Stimulated activated CD4-positive, alpha-beta T cell treated with anti-CD3 and anti-CD28 coated beads, Interleukin-1b, Interleukin-23, amount 100 ng/mL, for 24 hours (primary cell): ENCODE results near the gene PCNX1.
"Not testable (repeated sequence)": the region's sequence is repeated elsewhere in the genome, so short reads cannot be mapped to it uniquely, and the experiment has no call there.

Experiments
- DNase-seq, 4 experiments: peaks; one replicate each; pipeline ENCODE4 v3.0.0-alpha.2; 2020; ENCODE audit warnings: low read depth in 4 of 4, low spot score in 1 of 4

PCNX1 gene

GRCh38 chr14:71119075-71119474 lies 211.8 kb downstream of the PCNX1 start:
- DNase-seq = no peak

- DNase-seq = no peak
These were observed 212.6 kb downstream of the PCNX1 start for GRCh38 chr14:71119832-71120231.

DNA sequence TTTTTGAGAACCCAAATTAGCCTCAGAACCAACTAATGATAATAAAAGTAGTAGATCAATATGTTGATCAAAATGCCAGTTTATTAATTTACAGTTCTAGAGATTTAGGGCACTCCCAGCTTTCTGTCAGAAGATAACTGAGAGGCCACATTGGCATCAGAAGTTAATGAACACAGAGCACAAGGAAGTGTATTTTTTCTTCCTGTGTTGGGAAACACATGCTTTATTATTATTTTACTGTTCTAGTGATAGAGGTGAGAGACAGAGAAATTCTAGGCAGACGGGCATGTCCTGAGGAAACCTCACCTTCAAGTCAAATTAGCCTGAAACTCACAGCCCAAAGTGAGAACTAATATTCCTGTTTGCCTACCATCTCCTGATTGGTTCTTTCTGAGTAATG lies 213.7 kb downstream of the PCNX1 start:
- no peak for DNase-seq

DNA sequence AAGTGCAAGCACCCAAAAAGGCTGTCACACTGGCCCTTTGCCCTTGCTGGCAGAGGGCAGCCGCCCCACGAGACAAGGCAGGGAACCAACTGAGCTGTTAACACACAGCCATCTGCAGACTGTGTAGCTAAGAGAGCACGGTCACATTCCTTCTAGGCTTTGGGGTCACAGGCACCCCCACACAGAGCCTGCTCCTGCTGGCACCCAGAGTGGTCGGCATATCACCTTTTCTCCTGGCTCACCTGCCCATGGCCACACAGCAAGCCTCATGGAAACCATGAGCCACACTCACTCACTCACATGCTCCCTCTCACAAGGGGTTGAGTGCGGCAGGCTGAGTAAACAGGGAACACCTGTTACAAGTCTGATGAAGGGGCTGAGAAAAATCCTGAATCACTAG lies 214.5 kb downstream of the PCNX1 start:
- no peak for DNase-seq

- no peak for DNase-seq
These were observed 215.8 kb downstream of the PCNX1 start for GRCh38 chr14:71122866-71123565.

GRCh38 chr14:71123579-71124135 lies 216.4 kb downstream of the PCNX1 start:
- no peak for DNase-seq

DNA sequence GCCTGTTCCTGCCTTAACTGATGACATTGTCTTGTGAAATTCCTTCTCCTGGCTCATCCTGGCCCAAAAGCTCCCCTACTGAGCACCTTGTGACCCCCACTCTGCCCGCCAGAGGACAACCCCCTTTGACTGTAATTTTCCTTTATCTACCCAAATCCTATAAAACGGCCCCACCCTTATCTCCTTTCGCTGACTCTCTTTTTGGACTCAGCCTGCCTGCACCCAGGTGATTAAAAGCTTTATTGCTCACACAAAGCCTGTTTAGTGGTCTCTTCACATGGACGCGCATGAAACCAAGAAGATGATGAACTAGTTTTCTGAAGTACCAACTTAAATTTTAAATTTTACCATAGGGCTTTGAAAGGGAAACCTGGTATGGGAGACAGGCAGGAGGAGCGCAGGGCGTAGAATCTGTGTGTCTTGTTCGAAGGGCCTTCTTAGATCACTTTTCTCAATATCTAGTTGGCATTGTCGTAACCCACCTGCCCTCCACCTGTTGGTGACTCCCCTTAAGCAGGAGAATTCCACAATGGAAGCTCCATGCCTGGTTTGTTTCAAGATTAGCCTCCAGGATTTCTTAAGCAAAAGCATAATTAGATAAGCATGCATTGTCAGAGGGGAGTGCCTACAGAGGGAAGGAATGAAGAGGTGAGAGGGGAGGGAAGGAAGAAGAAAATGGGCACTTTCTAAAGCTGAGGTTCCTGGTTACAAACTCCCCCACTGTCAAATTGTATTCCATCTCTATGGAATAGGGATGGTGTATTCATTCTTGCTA lies 222.6 kb downstream of the PCNX1 start:
- DNase-seq = not testable (repeated sequence)

DNA sequence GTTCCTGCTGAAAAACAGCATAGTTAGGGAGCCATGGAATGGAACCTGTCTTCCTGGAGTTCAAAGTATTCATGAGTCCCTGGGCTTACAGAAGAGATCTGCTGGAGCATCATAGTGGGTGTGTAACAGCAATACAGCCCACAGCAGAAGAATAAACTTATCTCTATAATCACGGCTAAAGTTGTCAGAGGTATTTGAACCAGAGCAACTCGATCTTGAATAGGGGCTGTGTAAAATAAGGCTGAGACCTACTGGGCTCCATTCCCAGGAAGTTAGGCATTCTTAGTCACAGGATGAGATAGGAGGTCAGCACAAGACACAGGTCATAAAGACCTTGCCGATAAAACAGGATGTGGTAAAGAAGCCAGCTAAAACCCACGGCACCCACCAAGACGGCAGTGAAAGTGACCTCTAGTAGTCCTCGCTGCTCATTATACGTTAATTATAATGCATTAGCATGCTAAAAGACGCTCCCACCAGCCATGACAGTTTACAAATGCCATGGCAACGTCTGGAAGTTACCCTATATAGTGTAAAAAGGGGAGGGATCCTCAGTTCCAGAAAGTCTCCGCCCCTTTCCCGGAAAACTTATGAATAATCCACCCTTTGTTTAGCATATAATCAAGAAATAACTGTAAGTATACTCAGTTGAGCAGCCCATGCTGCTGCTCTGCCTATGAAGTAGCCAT lies 223.4 kb downstream of the PCNX1 start:
- DNase-seq = no peak

GRCh38 chr14:71133296-71133695 lies 226.0 kb downstream of the PCNX1 start:
- DNase-seq = no peak

DNA sequence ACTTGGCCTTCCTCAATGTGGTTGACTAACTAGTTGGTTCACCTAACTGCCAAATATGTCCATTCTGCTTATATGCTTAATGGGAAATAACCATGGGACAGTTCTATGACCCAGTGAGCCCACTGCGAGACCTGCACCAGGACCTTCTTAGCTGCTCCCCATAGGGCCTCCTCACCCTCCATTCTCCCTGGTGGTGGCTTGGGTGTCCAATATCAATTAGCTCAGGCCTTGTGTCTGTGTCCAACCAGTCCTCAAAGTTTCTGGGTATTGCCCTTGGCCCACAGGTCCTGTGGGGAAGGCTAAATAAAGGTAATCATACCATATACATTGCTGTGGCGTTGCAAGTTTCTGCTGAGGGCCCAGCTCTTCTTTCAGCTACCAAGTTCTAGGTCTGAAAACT lies 228.2 kb downstream of the PCNX1 start:
- DNase-seq = no peak

DNA sequence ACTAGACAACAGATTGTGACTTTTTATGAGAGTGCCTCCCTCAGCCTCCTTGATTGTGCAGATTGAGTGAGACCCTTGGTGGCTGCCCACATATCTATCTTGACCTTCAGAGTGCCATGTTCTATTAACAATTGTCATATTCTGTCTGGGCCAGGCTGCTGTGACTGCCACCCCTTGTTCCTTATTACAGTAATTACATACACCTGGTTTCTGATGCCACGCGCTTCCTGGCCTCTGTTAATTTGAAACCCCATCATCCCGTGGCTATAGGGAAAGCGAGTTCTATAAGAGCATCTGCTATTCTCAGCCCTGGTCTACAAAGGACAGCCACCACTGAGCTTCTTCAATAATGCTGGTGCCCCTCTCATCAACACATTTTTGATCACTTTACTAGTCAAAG lies 228.7 kb downstream of the PCNX1 start:
- DNase-seq = no peak

- DNase-seq = no peak
These were observed 229.3 kb downstream of the PCNX1 start for GRCh38 chr14:71136386-71137060.

- no peak for DNase-seq
These were observed 230.5 kb downstream of the PCNX1 start for GRCh38 chr14:71137536-71138447.

GRCh38 chr14:71138448-71139293 lies 231.4 kb downstream of the PCNX1 start:
- peak; percentile 18 to 49 (median 46) for DNase-seq

DNA sequence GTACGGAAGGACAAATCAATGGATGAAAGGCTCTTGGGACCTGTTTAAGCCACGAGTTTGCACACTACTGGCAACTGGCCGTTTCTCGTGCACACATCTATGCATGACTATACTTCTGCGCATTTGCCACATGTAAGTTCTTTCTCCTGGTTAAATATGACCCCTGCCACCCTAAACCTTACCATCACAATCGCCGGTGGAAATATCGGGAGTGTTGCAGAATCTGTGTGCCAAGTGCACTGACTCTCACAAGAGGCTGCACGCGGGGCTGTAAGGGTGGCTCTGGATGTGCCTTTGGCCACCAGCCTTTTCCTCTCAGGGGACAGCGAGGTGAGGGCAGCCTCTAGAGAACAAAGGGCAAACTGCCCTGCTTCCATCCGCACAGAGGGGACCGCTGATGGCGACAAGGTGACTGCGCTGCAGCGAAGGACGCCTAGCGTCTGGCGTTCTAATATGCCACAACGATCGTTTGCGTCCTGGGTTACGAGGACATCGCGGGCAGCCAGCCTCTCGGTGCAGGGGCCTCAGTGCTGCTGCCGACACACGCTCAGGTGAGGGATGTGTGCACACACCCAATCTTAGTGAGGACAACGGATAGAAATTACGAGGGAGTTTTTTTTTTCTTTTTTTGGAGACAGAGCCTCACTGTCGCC lies 232.2 kb downstream of the PCNX1 start:
- DNase-seq = no peak

DNA sequence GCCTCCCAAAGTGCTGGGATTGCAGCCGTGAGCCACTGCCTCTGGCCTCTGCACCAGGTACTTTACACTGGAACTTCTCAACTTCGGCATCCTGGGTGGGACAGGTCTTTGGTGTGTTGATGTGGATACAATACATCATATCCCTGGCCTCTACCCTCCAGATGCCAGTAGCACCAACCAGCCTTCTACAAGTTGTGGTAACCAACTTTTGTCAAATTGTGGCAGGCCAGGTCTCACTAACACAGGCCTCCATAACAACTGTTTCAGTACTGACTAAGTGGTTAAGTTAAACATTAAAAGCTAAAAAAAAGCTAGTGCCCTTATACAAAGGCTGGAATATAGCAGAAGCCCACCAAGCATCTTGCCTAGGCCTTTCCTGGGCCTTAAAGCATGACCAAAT lies 232.9 kb downstream of the PCNX1 start:
- no peak for DNase-seq

- no peak for DNase-seq
These were observed 234.6 kb downstream of the PCNX1 start for GRCh38 chr14:71141701-71142374.

- no peak for DNase-seq
These were observed 235.2 kb downstream of the PCNX1 start for GRCh38 chr14:71142375-71143038.
